HL-60/S4 treated with phorbol 12-myristate 13-acetate at 8.2 ng/mL for 4 days and 3 days (cell line): ENCODE measurements around the gene JMJD6.

Experiments
- in situ Hi-C: fragments of 300-500 bp; cut with MboI; formaldehyde crosslinking; loops from 2 replicates; pipeline ENCODE4 v1.15.0; 2022; ENCODE audit warnings: low sequenced_read_pairs

Gene JMJD6

DNA sequence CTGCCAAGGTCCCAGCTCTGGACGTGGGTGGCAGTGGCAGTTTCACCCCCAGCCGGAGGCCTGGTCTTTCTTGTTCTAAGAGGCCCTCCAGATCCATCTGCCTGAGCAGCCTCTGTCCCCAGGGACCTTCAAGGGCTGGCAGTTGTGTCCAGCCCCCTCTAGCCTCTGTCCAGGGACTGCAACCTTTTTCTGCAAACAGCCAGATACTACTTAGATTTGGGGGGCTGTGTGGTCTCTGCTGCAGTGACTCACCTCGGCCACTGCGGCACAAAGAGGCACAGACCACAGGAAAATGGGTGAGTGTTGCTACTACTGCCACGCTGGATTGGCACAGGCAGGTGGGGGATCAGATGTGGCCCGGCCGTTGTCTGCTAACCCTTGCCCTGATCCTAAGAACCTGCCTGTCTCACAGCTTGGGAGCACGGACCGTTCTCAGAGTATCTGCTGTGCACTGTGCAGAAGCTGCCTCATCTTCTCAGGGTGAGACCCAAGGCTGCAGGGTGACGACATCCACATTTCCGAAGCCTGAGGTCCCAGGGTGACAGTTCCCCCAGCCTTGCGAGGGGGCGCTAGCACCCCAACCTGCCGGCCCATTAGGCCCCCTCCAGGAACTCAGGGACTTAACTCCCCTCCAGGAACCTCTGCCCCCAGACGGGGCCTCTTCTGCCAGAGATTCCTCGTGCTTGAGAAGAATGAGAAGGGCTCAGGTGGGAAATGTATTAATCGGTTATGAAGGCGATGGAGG is 43.2 kb downstream of the JMJD6 start:
- in situ Hi-C loops = no loop called here

DNA sequence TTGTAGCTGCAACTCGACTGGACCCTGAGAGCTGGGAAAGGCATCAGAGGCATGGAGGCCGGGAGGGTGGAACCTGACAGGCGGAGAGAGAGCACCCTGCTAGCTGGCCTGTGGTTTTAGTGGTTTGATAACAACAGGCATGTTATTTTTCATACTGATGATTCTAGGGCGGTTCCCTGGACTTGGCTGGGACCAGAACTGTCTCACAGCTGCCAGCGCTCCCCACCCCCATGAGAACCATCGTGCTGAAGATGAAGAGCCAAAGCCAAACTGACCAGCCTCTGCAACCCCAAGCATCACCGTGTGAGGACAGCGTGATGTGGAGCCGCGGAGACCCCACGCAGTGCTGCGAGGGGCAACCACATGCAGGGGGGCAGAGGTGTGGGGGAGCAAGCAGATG is 44.1 kb downstream of the JMJD6 start:
- in situ Hi-C loops = no loop called here

DNA sequence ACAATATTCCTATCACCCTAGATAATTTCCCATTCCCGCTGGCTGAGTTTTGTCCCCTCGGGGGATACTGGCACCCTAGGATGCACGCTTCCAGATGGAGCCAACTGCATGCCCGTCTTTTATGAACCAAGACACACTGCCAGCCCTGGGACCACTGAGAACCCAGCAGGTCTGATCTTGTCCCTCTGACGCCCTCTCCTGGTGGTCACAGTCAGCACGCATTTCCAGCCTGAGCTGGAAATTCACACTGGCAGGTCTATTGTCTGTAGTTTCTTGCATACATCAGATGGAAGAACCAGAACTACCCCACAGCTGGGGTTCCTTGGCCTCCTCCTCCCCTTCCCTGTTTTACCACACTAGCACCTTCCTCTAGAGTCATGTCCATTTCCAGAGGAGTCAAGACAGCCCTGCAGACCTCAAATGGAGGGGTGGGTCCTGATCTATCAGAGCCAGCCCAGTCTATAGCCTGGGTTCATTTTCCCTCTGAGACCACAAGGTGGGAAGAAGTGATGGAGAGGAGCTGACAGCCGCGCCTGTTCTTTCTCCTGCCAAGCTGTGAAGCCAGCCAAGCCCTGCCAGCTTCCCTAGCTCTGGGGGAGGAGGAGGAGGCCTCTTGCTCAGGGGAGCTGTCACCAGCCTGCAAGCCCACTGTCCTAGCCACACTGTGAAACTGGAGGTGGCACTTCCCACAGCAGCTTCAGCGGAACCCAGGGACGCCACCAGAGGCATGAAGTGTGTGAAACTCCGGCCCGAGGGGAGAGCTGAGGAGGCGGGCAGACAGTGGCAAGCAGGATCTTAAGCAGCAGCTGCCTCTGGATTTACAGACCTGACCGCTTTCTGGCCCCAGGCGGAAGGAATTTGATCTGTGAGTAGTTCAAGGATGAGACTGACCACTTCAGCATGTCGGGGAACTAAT is 44.9 kb downstream of the JMJD6 start:
- in situ Hi-C loops = no loop called here

DNA sequence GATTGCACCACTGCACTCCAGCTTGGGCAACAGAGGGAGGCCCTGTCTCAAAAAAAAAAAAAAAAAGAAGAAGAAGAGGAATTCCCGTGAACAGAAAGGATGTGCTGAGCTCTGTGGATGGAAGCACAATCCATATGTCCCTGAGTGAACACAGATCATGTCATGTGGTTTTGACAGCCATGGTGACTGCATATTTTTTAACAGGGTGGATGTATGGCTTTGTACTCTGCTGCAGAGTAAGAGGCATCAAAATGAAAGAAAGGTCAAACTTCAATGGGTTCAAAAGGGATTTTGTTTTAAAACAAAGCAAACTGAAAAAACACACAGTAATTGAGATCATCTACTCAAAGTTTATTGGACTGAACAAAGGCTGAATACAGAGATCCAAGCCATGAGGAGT is 47.2 kb downstream of the JMJD6 start:
- in situ Hi-C loops = no loop called here

DNA sequence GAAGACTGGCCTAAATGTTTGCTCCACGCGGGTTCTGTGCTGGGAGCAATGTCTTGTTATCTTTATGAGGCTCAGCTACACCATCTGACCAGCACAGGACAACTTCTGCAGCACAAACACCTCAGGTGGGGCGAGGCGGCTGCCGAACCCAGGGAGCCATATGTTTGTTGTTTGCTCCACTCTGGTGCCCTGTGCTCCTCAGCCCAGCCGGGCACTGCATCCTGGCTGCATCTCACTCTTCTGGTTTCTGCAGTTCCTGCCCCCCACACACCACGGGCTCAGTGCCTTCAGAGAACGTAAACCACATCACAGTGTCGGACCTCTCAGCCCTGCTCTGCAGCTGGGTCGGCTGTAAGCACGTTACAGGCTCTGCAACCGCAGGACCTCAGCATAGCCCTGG is 48.1 kb downstream of the JMJD6 start:
- in situ Hi-C loops = no loop called here

DNA sequence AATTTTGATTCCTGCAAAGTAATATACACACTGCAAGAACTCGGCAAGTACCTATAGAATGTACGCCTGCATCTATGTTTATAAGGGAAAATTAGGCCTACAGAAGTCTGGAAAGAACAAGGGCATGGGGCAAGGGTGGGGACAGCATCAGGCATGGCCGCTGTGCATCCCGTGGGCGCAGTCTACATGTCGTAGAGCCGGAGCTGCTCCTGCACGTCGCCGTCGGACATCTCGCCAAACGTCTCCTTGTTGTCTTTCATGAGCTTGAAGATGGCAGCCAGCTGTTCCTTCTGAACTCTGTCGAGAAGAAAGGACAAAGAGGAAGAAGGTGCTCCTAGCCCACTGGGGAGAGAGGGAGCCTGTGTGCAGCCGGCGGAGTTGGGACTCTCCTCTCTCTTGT is 49.0 kb downstream of the JMJD6 start:
- in situ Hi-C loops = no loop called here

DNA sequence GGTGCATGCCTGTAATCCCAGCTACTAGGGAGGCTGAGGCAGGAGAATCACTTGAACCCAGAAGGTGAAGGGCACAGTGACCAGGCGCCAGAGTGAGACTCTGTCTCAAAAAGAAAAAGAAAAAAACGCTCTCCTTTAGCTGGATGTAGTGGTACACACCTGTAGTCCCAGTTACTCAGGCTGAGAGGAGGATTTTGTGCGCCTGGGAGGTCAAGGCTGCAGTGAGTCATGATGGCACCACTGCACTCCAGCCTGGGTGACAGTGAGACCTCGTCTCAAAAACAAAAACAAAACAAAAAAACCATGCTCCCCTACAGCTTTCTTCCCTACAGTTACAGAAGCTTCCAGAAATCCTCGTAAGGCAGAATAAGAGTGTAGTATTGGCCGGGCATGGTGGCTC is 49.8 kb downstream of the JMJD6 start:
- in situ Hi-C loops = no loop called here

DNA sequence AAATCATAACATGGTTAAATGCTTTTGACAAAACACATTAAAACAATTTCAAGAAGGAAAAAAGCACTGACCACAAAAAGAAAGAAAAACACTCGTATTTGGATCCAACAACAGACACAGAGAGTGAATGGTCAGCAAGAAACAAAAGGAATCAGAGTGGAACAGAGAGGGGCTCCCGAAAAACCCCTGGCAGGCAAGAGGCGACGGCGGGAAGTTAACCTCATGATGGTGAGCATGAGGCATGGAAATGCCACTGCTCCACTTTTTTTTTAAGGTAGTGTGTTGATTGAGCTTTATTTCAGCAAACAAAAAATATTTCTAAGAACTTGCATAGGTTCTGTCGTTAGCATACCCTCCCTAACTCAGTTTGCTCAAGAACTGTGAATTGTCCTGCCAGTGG is 50.8 kb downstream of the JMJD6 start:
- in situ Hi-C loops = no loop called here

DNA sequence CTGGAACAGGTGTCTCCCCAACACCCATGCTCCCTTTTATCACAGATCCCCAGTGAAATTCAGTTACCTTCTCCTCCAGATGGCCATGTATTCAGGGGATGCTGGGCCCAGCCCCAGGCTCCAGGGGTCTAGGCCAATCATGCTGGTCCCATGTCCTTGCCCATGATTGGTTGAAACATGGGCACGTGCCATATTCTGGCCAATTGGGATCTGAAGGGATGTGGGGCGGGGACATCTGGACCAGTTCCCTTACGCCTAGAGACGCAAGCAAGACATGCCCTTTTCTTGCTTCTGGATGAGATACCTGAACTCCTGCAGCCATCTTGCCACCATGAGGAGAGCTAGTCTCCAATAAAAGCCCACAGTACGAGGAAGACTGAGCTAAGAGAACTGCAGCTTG is 51.8 kb downstream of the JMJD6 start:
- in situ Hi-C loops = no loop called here

DNA sequence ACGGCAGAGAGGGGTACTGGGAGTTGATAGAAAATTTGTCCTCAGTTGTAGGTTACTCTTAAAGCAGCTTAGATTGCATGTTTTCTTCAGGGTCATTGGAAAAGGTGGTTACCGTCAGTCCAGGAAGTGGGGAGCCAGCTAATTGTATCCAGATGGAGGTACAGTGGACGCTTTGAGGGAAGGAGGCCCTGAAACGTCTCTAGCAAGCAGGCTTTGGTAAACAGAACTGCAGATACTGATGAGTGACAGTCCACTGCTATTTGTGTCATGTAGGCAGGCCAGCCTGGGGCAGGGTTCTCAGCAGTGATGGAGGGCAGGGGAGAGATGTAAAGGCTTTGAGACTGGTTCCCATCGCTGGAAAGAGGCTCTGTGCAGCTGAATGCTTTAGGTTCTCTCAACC is 52.7 kb downstream of the JMJD6 start:
- in situ Hi-C loops = no loop called here

DNA sequence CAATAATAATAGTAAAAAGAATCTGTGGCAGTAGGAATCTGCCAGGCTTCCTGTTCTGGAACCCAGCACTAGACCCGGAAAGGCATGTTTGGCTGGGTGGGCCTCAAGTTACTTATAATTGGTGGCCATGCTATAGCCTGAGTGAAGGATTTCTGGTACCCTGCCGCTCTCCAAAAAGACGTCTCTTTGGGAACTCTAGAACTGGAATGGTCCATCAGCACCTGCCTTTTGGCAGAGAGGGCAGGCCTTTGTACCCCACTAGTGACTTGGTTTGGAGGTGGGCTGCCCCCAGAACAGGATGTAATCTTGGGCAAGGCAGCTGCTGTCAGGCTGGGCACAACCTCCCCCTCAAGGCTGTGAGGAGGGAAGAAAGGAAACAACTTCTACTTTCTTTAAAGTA is 53.5 kb downstream of the JMJD6 start:
- in situ Hi-C loops = no loop called here

DNA sequence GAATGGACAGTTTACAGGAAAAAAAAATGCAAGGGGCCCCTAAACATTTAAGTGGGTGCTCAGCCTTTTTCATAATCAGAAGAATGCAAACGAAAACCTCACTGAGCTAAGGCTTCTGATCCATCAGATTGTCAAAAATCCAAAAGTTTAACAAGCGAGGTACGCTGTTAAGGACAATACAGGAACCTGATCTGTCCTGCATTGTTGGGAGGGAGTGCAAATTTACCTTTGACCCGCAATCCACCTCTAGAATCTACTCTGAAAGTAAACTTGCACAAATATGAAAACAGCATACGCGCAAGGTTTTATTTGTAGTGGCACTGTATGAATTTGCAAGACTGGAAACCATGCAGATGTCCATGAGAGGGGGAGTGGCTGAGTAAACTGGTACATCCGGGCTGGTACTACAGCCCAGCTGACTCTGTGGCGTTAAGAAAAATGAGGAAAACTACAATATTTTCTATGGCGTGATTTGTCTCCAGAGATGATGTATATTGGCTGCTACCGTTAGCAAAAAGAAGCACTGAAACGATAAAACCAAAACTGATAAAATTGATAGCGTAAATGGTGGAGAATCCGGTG is 54.0 kb downstream of the JMJD6 start:
- in situ Hi-C loops = no loop called here

DNA sequence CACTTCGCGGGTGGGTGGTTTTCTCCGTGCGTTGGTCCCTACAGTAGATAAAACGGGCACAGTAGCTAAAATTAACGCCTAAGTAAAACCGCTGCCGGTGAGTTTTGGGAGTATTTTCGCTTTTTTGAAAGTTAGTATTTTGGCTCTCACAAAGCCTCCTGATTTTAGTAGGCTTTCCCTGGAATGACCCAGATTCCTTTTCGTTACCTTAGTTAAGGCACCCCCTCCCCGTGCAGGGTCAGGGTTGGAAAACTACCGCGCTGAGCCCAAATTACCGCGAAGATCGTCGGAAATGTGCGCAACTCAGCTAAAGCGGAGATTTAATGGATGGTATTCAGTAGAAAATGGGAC is 54.5 kb downstream of the JMJD6 start:
- in situ Hi-C loops = no loop called here

DNA sequence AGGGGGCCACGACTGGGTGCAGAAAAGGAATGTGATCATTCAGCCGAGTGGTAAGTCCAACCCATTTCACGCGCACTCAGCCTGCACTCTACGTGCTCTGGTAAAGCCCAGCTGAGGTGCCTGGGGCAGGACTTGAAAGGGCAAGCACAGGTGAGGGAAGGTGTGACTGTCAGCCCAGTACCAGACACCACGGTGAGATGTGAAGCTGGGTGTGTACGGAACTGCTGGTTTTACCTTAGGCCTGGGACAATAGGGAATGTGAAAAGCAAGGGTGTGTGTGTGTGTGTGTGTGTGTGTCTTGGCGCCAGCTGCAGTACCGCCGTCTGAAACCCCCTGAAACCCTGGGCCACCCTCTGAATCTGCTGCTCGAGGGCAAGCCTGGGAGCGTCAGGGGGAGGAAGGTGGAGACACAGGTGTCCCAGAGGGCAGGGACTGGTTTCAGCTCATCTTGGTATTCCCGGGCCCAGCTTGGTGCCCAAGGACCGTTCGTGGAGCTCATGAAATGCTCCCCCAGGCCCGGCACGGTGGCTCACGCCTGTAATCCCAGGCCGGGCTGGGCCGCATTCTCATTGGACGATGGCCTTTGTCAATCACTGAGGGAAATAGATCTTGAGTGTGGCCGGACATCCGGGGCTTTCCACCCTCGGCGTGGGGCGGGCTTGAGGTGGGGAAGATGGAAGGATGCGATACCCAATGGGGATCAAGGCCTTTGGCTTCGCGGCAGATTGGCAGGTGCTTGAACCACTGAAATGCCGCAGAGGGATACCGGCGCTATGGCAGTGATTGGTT is 55.1 kb downstream of the JMJD6 start:
- in situ Hi-C loops = no loop called here

DNA sequence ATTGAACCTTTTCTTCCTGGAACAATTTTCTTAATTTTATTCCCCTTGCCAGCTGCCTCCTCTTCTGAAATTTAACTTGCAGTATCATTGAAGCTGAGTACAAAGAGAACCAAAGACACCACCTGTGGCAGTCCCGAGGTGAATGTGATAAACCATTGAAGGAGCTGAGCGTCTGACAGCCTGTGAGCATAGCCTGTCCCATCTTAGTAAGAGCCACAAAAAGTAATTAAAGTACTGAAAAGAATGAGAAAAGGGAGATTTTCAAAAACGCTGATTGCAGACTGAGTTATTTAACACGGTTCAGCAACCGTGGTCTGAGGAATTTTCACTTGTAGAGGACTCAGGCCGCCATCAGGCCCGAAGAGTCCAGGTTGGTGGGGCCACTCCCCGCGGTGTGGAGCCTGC is 55.7 kb downstream of the JMJD6 start:
- in situ Hi-C loops = no loop called here

DNA sequence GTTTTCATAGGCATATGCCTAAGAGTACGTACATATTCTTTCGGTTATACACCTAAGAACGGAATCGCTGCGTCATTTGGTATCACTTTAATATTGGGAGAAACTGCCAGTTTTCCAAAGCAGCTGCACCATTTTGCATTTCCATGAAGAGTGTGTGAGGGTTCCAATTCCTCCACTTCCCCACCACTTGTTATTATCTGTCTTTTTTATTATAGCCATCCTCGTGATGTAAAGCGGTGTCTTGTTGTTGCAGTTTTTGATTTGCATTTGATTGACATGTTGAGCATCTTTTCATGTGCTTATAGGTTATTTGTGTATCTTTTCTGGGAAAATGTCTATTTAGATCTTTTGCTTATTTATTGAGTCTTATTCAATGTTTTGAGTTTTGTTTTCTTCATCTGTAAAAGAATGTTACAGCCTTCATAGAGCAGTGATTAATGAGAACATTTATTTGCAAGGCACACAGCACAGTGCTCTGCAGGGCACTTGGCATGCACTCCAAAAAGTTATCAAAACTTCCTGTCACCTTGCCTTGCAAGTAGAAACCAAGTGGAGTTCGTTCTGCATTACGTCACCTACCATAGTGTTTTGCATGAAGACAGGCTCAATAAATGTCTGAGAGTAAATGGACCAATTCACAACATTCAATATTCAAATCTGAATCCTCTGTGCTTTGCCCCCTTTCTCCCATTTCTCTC is 56.2 kb downstream of the JMJD6 start:
- in situ Hi-C loops = no loop called here
